ENCODE data around the gene DLG2.

DLG2 gene

DNA sequence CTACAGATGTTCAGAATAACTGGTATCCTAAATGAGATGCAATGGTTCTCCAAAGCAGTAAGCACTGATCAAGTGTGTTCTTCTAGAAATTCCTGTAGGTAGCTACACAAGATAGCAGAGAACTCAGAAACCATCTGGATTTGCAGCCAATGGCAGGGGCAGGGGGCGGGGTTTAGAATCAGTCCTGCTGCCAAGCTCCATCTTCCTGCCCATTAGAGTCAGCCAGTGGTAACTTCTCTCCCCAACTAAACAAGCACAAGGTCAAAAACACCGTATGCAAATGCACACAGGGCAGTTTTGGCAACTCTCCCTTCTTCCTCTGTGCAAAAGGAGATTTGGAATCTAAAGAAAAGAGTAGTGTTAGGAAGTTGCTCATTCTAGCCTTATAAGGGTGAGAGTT is 2103.5 kb downstream of the DLG2 start:
- no peak for DNase-seq

DNA sequence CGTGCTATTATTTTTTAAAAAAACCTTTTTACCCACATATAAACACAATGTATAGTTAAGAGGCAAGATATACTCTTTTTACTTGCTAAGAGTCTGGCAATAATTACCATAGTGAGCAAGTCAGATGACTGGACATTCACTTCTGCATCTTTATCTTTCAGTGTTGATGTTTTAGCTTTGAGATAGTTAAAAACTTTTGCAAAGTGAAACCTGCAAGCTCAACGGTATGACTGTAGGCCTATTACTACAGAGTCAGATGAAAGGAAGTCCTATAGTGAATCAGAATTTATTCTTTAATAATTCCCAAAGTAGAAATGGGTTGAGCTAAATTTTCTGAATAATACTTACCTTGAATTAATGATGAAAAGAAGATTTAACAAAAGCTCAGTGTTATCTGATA is 2104.2 kb downstream of the DLG2 start:
- no peak for DNase-seq

GRCh38 chr11:83521647-83522596 is 2105.2 kb downstream of the DLG2 start:
- peak; percentile 57 for DNase-seq

DNA sequence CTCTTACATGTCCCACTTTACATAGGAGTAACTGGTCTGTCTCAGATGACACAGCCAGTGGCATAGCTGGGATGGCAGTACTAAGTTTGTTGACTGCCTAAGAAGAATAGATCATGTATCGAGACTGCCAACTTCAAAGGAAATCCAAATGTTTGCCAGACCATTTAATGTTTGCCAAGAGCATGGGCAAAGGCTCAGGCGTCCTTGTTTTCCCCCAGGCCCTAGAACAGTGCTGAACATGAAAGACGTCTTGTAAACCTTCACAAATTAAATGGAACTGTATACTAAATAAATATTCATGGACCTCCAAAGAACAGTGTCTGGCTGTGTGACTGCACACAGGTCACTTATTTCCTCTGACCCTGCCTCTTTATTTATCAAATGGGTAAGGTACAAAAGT is 2106.3 kb downstream of the DLG2 start:
- no peak for DNase-seq

- DNase-seq = no peak
Measured at GRCh38 chr11:83511646-83512045, 2115.5 kb downstream of the DLG2 start.

- peak; percentile 59 for DNase-seq
Measured at GRCh38 chr11:83510530-83511460, 2116.3 kb downstream of the DLG2 start.

GRCh38 chr11:83508804-83509203 is 2118.3 kb downstream of the DLG2 start:
- DNase-seq = no peak

DNA sequence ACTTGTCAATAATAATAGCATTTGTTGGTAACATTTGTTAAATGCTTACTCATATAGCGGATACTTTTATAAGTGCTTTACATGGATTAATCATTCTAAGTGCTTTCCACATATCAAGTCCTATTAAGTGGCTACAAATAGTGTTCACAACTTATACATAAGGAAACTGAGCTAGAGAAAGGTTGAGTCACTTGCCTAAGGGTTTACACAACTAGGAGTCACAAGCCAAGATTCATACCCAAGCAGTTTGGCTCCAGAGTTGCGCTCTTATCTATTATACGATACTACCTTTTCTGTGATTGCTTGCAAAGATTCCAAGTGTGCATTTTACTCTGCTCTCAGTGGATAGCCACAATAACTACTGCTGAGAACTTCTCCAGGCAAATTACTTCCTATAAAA is 2125.1 kb downstream of the DLG2 start:
- no peak for DNase-seq

DNA sequence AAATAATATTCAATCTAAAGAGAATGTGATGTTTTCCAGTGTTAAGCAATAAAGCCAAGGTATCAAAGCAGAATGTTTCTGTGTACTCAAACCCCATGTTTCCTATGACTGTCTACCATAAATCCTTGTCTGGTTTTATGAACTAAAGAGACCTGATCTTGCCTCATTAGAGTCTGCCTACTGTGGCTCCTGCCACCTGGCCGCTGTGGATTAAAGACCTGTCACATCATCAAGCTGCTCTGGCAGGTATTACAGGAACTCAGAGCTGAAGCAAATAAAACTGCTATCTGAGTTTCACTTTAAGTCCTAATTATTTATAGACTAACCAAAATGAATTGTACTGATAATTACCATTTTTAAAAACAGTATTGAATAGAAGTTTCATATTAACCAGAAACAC is 2133.2 kb downstream of the DLG2 start:
- DNase-seq = no peak

DNA sequence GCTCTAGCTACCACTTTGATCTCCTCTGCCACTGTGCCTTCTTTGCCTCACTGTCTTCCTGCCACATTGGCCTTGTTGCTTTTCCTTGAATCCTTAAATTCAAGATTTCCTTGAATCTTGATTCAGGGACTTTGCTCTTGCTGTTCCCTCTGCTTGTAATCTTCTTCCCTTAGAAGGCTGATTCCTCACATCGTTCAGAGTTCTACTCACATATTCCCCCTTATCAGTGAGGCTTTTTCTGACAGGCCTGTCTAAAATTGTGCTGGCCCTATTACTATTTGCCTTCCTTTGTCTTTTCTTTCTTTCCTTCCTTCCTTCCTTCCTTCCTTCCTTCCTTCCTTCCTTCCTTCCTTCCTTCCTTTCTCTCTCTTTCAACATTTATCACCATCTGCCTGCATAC is 2134.1 kb downstream of the DLG2 start:
- no peak for DNase-seq

GRCh38 chr11:83483808-83484207 is 2143.3 kb downstream of the DLG2 start:
- DNase-seq = no peak

DNA sequence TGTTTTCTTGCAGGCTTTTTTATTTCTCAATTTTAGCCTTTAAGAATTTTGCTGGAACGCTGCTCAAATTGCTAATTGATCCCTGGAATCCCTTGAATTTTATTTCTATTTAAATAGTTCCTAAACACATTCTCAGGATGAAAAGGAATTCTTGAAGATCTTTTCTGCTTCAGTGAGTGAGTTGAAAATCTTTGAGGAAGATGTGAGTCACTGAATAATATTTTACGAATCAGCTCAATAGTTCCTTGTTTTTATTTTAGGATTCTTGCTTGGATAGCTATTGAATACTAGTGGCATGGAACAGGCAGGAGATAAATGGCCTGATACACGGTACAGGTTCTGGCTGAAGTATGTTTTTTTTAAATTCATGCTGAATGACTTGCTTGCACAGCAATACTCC is 2146.3 kb downstream of the DLG2 start:
- no peak for DNase-seq

GRCh38 chr11:83480251-83480650 is 2146.9 kb downstream of the DLG2 start:
- DNase-seq = no peak

DNA sequence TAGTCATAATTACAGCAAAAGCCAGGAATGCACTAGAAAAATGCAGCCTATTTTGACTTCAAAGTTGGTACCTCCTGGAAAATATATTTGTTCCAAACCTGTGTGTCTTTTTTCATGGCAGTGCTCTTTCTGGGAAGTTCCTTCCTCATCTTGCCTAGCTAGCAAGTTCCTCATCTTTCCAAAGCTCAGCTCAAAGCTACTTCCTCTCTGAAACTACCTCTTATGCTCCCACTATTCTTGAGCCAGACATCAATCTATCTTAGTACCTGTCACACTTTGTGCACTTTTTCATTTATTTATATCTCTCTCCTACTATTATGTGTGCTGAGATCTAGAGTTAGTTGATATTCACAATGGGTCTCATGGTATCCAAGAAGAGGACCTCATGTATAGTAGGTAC is 2149.4 kb downstream of the DLG2 start:
- no peak for DNase-seq

- DNase-seq = no peak
Measured at GRCh38 chr11:83475760-83476159, 2151.4 kb downstream of the DLG2 start.

- no peak for DNase-seq
Measured at GRCh38 chr11:83473743-83474142, 2153.4 kb downstream of the DLG2 start.

DNA sequence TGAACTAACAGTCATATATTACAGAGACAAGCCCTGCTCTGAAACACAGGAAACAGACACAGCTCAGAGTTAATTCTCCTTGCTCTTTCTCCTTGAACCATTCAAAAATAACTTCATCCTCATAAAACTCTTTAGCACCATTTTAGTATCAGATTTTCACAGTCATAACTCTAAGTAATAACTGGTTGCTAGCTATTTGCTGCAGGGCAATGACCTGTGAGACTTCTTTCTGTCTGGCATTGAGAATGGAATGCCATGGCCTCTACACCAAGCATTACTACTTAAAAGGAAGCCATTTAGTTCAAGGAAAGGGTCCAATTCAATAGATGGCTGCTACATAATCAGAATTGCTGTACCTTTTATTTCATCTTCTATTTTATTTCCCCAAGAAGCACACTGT is 2154.3 kb downstream of the DLG2 start:
- no peak for DNase-seq

DNA sequence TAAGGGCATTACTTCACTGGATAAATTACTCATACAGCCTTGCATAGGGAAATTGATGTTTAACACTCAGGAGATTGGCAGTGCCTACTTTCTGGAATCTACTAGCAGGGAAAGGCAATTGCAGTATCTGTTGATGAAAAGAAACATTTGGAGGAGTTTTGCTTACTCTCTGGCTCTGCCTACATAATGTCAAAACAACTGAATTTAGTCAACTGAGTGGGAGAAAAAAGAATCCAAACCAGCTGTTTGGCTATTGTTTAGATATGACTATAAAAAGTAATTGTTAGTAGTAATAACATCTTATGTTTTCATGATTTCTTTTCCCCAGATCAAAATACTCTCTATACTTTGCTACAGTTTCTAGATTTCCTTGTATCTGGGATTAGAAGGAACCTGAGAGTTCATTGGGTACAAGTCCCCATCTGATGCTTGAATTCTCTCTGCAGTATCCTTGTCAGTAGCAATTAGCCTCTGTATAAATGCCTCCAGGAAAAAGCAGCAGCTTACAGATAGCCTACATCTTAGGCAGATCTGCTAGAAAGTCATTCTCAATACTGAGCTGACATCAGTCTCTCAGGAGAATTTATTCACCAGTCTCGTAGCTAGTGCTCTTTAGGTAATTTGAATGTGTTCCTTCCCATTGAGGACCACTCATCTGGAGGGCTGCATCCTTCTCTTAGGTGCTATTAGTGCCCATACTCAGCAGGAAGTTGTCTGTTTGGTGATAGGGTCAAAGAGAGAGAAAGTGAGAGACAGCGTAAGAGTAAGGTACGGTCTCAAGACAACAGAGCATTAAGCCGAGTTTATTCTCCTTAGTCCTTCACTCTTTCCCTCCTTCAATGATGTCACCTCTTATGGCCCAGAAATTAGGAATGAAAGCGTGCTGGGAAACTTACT is 2155.1 kb downstream of the DLG2 start:
- DNase-seq = no peak

GRCh38 chr11:83467837-83468236 is 2159.3 kb downstream of the DLG2 start:
- no peak for DNase-seq

DNA sequence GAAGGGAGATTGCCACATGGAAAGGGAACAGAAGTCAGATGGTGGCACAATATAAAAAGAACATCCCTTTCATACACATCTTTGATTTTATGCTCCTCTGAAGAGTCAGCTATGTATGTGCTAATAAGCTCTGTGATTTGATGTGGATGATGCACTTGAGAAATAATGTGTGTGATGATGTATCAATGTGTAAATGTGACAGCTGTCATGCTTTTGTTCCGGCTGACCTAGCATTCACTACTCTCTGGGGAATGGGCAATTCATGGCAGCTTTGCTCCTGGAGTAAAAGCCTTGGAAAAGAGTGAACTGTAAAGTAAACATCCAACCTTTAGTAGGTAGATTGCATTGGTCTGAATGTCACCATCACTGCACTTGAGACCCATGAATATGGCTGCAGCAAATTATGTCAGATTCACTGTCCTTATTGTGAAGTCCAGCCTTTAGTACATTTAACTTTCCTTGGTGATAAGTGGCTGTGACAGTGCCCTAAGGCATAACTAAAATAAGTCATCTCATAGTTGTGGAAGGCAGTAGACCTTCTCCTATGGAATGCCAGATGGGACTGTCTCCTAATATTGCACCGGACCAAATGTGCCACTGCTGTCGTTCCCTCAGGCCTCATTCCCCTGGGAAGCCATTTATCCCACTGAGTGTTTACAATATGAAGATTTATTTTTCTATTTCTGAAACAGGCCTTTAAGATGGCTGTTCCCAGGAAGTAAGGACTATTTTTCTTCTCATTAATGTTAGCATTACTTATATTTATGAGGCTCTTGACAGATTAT is 2162.8 kb downstream of the DLG2 start:
- no peak for DNase-seq

DNA sequence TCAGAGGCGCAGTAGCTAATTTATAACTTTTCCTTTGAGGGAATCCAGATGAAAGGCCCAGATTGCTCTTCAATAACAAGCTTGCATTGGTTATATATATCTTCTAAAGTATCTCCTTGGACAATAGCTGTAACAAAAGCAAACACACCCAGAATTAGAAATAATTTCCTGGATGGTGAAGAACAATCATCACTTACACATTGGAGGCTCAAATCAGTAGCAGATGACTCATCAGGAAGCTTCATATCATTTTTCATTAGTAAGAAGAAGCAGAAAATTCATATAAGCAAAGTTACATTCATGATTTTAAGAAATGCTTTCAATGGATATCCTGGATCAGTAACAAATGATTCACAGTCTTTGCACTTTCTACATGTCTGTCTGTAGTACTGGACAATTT is 2167.3 kb downstream of the DLG2 start:
- no peak for DNase-seq

DNA sequence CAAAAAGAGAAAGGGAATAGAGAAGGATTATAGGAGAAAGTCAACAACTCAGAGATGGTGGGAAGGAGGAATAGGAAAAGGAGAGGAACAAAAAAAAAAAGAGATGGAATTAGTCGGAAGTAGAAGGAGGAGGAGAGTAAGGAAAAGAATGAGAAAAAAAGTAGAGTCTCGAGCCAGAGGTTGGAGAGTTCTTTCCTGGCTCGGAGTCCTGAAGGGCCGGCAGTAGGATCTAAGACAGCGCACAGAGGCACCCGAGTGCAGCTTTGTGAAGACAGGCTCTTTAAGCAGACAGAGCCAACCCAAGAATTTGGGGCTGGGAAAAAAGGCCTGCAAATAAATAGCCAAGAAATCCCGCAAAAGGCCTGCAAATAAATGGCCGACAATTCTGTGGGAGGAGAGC is 2170.6 kb downstream of the DLG2 start:
- no peak for DNase-seq

All from islet precursor cell (in vitro differentiated cells).